H9 (cell line): ENCODE results near the gene SLC6A3. TPM values are rescaled to one million over a fixed set of nuclear protein-coding genes. Genes with fewer than 3 reads are reported as not detected.

ENCODE experiments used
- DNase-seq: peaks from one replicate; pipeline ENCODE4 v3.0.0-alpha.2; 2017
- H2AFZ ChIP-seq: one replicate; pipeline ENCODE4 v1.6.1; 2013; ENCODE audit warnings: mild to moderate bottlenecking, low read length, control low read depth, moderate library complexity
- H2AK5ac ChIP-seq: 2 replicates; pipeline ENCODE4 v1.6.1; 2013; ENCODE audit warnings: low read length, control low read depth, mixed read lengths; ENCODE audit not compliant: insufficient read length
- H2BK120ac ChIP-seq: one replicate; pipeline ENCODE4 v1.6.1; 2013; ENCODE audit warnings: low read depth, mild to moderate bottlenecking, low read length, control low read depth, inconsistent platforms; ENCODE audit not compliant: poor library complexity, severe bottlenecking
- H2BK12ac ChIP-seq: 2 replicates; pipeline ENCODE4 v1.6.1; 2013; ENCODE audit warnings: low read length, control low read depth, mixed read lengths, low read depth; ENCODE audit not compliant: insufficient read length
- H2BK15ac ChIP-seq: 2 replicates; pipeline ENCODE4 v1.6.1; 2013; ENCODE audit warnings: low read depth, low read length, control low read depth
- H2BK20ac ChIP-seq: one replicate; pipeline ENCODE4 v1.6.1; 2013; ENCODE audit warnings: low read depth, mild to moderate bottlenecking, low read length, control low read depth, inconsistent platforms; ENCODE audit not compliant: poor library complexity, severe bottlenecking
- H2BK5ac ChIP-seq: 2 replicates; pipeline ENCODE4 v1.6.1; 2013; ENCODE audit warnings: low read length, control low read depth, mixed read lengths; ENCODE audit not compliant: insufficient read length
- H3K14ac ChIP-seq: 2 replicates; pipeline ENCODE4 v1.6.1; 2013; ENCODE audit warnings: low read length, control low read depth; ENCODE audit not compliant: insufficient read depth
- H3K18ac ChIP-seq: 2 replicates; pipeline ENCODE4 v1.6.1; 2013; ENCODE audit warnings: low read depth, mild to moderate bottlenecking, mixed read lengths, low read length, control low read depth; ENCODE audit not compliant: insufficient read length
- H3K23ac ChIP-seq: 2 replicates; pipeline ENCODE4 v1.6.1; 2013; ENCODE audit warnings: low read length, control low read depth, mixed read lengths, low read depth; ENCODE audit not compliant: insufficient read length
- H3K23me2 ChIP-seq: 2 replicates; pipeline ENCODE4 v1.6.1; 2013; ENCODE audit warnings: low read depth, mild to moderate bottlenecking, mixed read lengths, low read length, control low read depth; ENCODE audit not compliant: insufficient read length, poor library complexity, severe bottlenecking
- H3K27ac ChIP-seq: 2 replicates; pipeline ENCODE4 v1.5.1; 2013; ENCODE audit warnings: low read length, control low read depth, mixed read lengths, low read depth; ENCODE audit not compliant: insufficient read length
- H3K27me3 ChIP-seq: 2 replicates; pipeline ENCODE4 v1.6.1; 2013; ENCODE audit warnings: low read length, control low read depth, inconsistent platforms; ENCODE audit not compliant: insufficient read depth
- H3K4ac ChIP-seq: 2 replicates; pipeline ENCODE4 v1.6.1; 2013; ENCODE audit warnings: low read depth, mild to moderate bottlenecking, control low read depth, inconsistent platforms, low read length, moderate library complexity
- H3K4me1 ChIP-seq: 2 replicates; pipeline ENCODE4 v1.6.1; 2013; ENCODE audit warnings: low read length, control low read depth, inconsistent platforms; ENCODE audit not compliant: insufficient read depth
- H3K4me2 ChIP-seq: 2 replicates; pipeline ENCODE4 v1.6.1; 2013; ENCODE audit warnings: low read length, control low read depth, mixed read lengths; ENCODE audit not compliant: insufficient read length, insufficient read depth
- H3K56ac ChIP-seq: 2 replicates; pipeline ENCODE4 v1.6.1; 2013; ENCODE audit warnings: low read depth, mild to moderate bottlenecking, mixed read lengths, low read length, control low read depth; ENCODE audit not compliant: insufficient read length
- H3K79me1 ChIP-seq: 2 replicates; pipeline ENCODE4 v1.6.1; 2013; ENCODE audit warnings: low read depth, mild to moderate bottlenecking, moderate library complexity, low read length, control low read depth, inconsistent platforms; ENCODE audit not compliant: insufficient read depth, poor library complexity, severe bottlenecking
- H3K79me2 ChIP-seq: 2 replicates; pipeline ENCODE4 v1.6.1; 2013; ENCODE audit warnings: low read length, control low read depth, inconsistent platforms; ENCODE audit not compliant: insufficient read depth
- H3K9ac ChIP-seq: 2 replicates; pipeline ENCODE4 v1.6.1; 2013; ENCODE audit warnings: low read length, control low read depth, mixed read lengths; ENCODE audit not compliant: insufficient read length; ENCODE audit errors: extremely low read depth
- H3K9me3 ChIP-seq: one replicate; pipeline ENCODE4 v1.6.1; 2013; ENCODE audit warnings: low read depth, low read length, inconsistent platforms; ENCODE audit not compliant: control insufficient read depth
- H3T11ph ChIP-seq: one replicate; pipeline ENCODE4 v1.6.1; 2013; ENCODE audit warnings: mild to moderate bottlenecking, low read length, control low read depth, inconsistent platforms
- H4K20me1 ChIP-seq: one replicate; pipeline ENCODE4 v1.6.1; 2013; ENCODE audit not compliant: control insufficient read depth, insufficient read length, insufficient read depth
- H4K5ac ChIP-seq: 2 replicates; pipeline ENCODE4 v1.6.1; 2013; ENCODE audit warnings: low read depth, mild to moderate bottlenecking, mixed read lengths, low read length, control low read depth; ENCODE audit not compliant: insufficient read length
- H4K8ac ChIP-seq: replicated peaks from 2 replicates; pipeline ENCODE4 v1.6.1; 2013; ENCODE audit warnings: low read length, control low read depth, mixed read lengths, low read depth; ENCODE audit not compliant: insufficient read length
- H4K91ac ChIP-seq: 2 replicates; pipeline ENCODE4 v1.6.1; 2013; ENCODE audit warnings: low read depth, mild to moderate bottlenecking, moderate library complexity, mixed read lengths, low read length, control low read depth; ENCODE audit not compliant: insufficient read length
- H3K27ac Mint-ChIP-seq, 3 experiments: 2 replicates in 2 of 3; 3 replicates in 1 of 3; pipeline ENCODE4 v1.8.0; 2020 to 2021; ENCODE audit warnings: mixed read lengths in 3 of 3, mild to moderate bottlenecking in 1 of 3, moderate library complexity in 1 of 3
- H3K27me3 Mint-ChIP-seq: 2 replicates; pipeline ENCODE4 v1.8.0; 2021; ENCODE audit warnings: low read depth, mild to moderate bottlenecking, moderate library complexity, mixed read lengths
- H3K36me3 Mint-ChIP-seq, 3 experiments: 2 replicates in 2 of 3; 3 replicates in 1 of 3; pipeline ENCODE4 v1.8.0; 2020 to 2021; ENCODE audit warnings: low read depth in 3 of 3, mixed read lengths in 3 of 3; ENCODE audit not compliant: insufficient read depth in 1 of 3
- H3K4me1 Mint-ChIP-seq, 2 experiments: 2 replicates each; pipeline ENCODE4 v1.8.0; 2020; ENCODE audit warnings: mixed read lengths in 2 of 2
- H3K4me3 Mint-ChIP-seq, 2 experiments: 2 replicates in 1 of 2; 3 replicates in 1 of 2; pipeline ENCODE4 v1.8.0; 2020 to 2021; ENCODE audit warnings: mild to moderate bottlenecking in 2 of 2, mixed read lengths in 2 of 2, moderate library complexity in 1 of 2
- H3K9me3 Mint-ChIP-seq, 2 experiments: 2 replicates in 1 of 2; 3 replicates in 1 of 2; pipeline ENCODE4 v1.8.0; 2020; ENCODE audit warnings: mild to moderate bottlenecking in 2 of 2, mixed read lengths in 2 of 2, moderate library complexity in 1 of 2
- CTCF ChIP-seq: fragments of 200-600 bp; sonication (generic); conservative IDR thresholded peaks from 3 replicates; pipeline ENCODE4 v1.8.0; 2021; ENCODE audit warnings: antibody characterized with exemption, mild to moderate bottlenecking
- WGBS: extraction: QIAGEN DNeasy Blood & Tissue Kit; methylation state at CpG from one replicate; pipeline ENCODE4 v1.1.7; 2013; ENCODE audit warnings: missing lambda C conversion rate, low lambda C conversion rate, mixed read lengths; ENCODE audit not compliant: insufficient read length; ENCODE audit errors: extremely low coverage; 5-methylcytosine and 5-hydroxymethylcytosine counted together
- total RNA-seq: library from RNA; stranded (reverse); gene quantifications from 2 replicates; pipeline ENCODE4 v1.2.1, GENCODE V29; 2021

SLC6A3 gene
- total RNA-seq, 1 experiment from 2014 or later: 0.61 TPM

GRCh38 chr5:1371218-1371971 is 73.8 kb downstream of the SLC6A3 start:
- no peak overlapping the region for H3K27ac ChIP-seq
- H3K4ac ChIP-seq: no peak overlapping the region
- no peak overlapping the region for H3K4me2 ChIP-seq
- no peaks in the 10 kb centered on the region for H3K79me1 ChIP-seq
- H2BK5ac ChIP-seq: no peak overlapping the region
- no peak overlapping the region for H2AK5ac ChIP-seq
- H3K56ac ChIP-seq: no peak overlapping the region
- no peak overlapping the region for H4K8ac ChIP-seq
- WGBS: no CpG with 5 or more reads among the region's 13 CpGs
- no peaks in the 10 kb centered on the region for H3K9me3 ChIP-seq
- H2BK20ac ChIP-seq: no peak overlapping the region
- H2BK12ac ChIP-seq: no peak overlapping the region
- no peak overlapping the region for H3K27ac Mint-ChIP-seq
- peaks cover 9 to 14% of the 10 kb centered on the region in 2 experiments for H3K4me1 Mint-ChIP-seq
- H3K79me2 ChIP-seq: no peaks in the 10 kb centered on the region
- H4K20me1 ChIP-seq: no peaks in the 10 kb centered on the region
- TF ChIP-seq CTCF: no peak
- no peak overlapping the region for H3K4me3 Mint-ChIP-seq
- H3K4me1 ChIP-seq: no peaks in the 10 kb centered on the region; the same call in none of the 2 replicates
- H2BK15ac ChIP-seq: no peak overlapping the region
- H4K5ac ChIP-seq: no peak overlapping the region
- H3K27me3 ChIP-seq: no peaks in the 10 kb centered on the region
- H4K91ac ChIP-seq: no peak overlapping the region
- no peak overlapping the region for H2AFZ ChIP-seq
- H2BK120ac ChIP-seq: no peak overlapping the region
- no peaks in the 10 kb centered on the region; a peak in 1 of 7 replicates for H3K36me3 Mint-ChIP-seq
- no peak overlapping the region for H3K9ac ChIP-seq
- H3K14ac ChIP-seq: no peak overlapping the region
- peaks cover 39% of the 10 kb centered on the region for H3K27me3 Mint-ChIP-seq
- no peak overlapping the region for H3K23ac ChIP-seq
- H3T11ph ChIP-seq: no peak overlapping the region
- no peak overlapping the region for H3K18ac ChIP-seq
- no peaks in the 10 kb centered on the region for H3K23me2 ChIP-seq
- no peaks in the 10 kb centered on the region; a peak in 1 of 5 replicates for H3K9me3 Mint-ChIP-seq
- no peak for DNase-seq
